Esophagus muscularis mucosa (tissue), 4 donors: ENCODE data around the gene CPNE1. TPM values are rescaled to one million over a fixed set of nuclear protein-coding genes. Genes with fewer than 3 reads are reported as not detected.

ENCODE experiments used
- DNase-seq: peaks from one replicate; pipeline ENCODE4 v3.0.0-alpha.2; 2017; ENCODE audit errors: extremely low spot score
- H3K27ac ChIP-seq, 4 donors: fragments of 200-600 bp; sonication (generic); replicated peaks in 1 of 4; 1 replicate in 3 of 4; 2 replicates in 1 of 4; pipeline ENCODE4 v1.5.1; 2016 to 2019; ENCODE audit warnings: mild to moderate bottlenecking in 1 of 4
- H3K27me3 ChIP-seq, 4 donors: fragments of 200-600 bp; sonication (generic); one replicate each; pipeline versions ENCODE4 v1.5.1 to v1.6.0; 2016 to 2019
- H3K36me3 ChIP-seq, 4 donors: fragments of 200-600 bp; sonication (generic); one replicate each; pipeline ENCODE4 v1.5.1; 2016 to 2019
- H3K4me1 ChIP-seq, 4 donors: fragments of 200-600 bp; sonication (generic); one replicate each; pipeline ENCODE4 v1.5.1; 2016 to 2019
- H3K4me3 ChIP-seq, 4 donors: fragments of 200-600 bp; sonication (generic); 1 replicate in 2 of 4; 2 replicates in 2 of 4; pipeline ENCODE4 v1.5.1; 2016 to 2019; ENCODE audit warnings: mild to moderate bottlenecking in 4 of 4, moderate library complexity in 1 of 4
- H3K9me3 ChIP-seq, 4 donors: fragments of 200-600 bp; sonication (generic); 1 replicate in 3 of 4; 2 replicates in 1 of 4; pipeline ENCODE4 v1.5.1; 2016 to 2019
- CTCF ChIP-seq, 3 experiments: fragments of 200-600 bp in 2 of 3; fragments of 450-650 bp in 1 of 3; sonication (generic) in 2 of 3; IDR thresholded peaks; one replicate each; pipeline ENCODE4 v1.5.1; 2017 to 2019; ENCODE audit warnings: antibody characterized with exemption in 3 of 3, mild to moderate bottlenecking in 2 of 3, moderate library complexity in 1 of 3
- EP300 ChIP-seq: sonication (generic); formaldehyde crosslinking; IDR thresholded peaks from one replicate; pipeline ENCODE4 v1.6.1; 2017; ENCODE audit warnings: antibody characterized with exemption
- POLR2A ChIP-seq: fragments of 450-650 bp; IDR thresholded peaks from one replicate; pipeline ENCODE4 v1.6.1; 2017; ENCODE audit warnings: antibody characterized with exemption, moderate library complexity, mild to moderate bottlenecking, low read depth
- POLR2AphosphoS5 ChIP-seq, 2 donors: sonication (generic); formaldehyde crosslinking; IDR thresholded peaks; one replicate each; pipeline ENCODE4 v1.6.1; 2017; ENCODE audit warnings: antibody characterized with exemption in 2 of 2
- WGBS: methylation state at CpG from one replicate; pipeline ENCODE4 v1.1.5; 2018; 5-methylcytosine and 5-hydroxymethylcytosine counted together
- intact Hi-C: fragments of 100-400 bp; cut with DNase I; formaldehyde crosslinking; loops from one replicate; pipeline ENCODE4 v1.15.1; 2023
- total RNA-seq, 4 donors: library from RNA; depleted of rRNA; stranded (reverse); fragments of >200 nt; gene quantifications; one replicate each; pipeline versions ENCODE4 v1.1.0 to v1.2.1, GENCODE V29; 2016

CPNE1 gene
- total RNA-seq, 4 donors from 2014 or later, result 23.0 to 148 (median 99.9) TPM

GRCh38 chr20:35595901-35596300 lies 68.8 kb downstream of the CPNE1 start:
- no peak overlapping the region for H3K27ac ChIP-seq
- H3K4me1 ChIP-seq, result peaks cover 4 to 9% (median 7%) of the 10 kb centered on the region in 4 donors
- H3K4me3 ChIP-seq, result no peak overlapping the region
- no peaks in the 10 kb centered on the region for H3K9me3 ChIP-seq
- intact Hi-C loops, result no loop called here
- no peaks in the 10 kb centered on the region for H3K36me3 ChIP-seq
- H3K27me3 ChIP-seq, result peaks cover 0 to 37% (median 6%) of the 10 kb centered on the region in 4 donors
- DNase-seq, result no peak
- 78% methylated on average over 7 of the region's 7 CpGs for WGBS
- TF ChIP-seq POLR2AphosphoS5 (IDR thresholded peaks at IDR 0.05) (no peak), POLR2A (no peak), CTCF (IDR thresholded peaks at IDR 0.05) (no peak), EP300 (no peak)

- Histone ChIP-seq H3K4me1 (peaks cover 0 to 4% (median 2%) of the 10 kb centered on the region in 4 donors), H3K27ac (no peak overlapping the region), H3K36me3 (no peaks in the 10 kb centered on the region), H3K9me3 (no peaks in the 10 kb centered on the region), H3K27me3 (peaks cover 0 to 33% (median 4%) of the 10 kb centered on the region in 4 donors), H3K4me3 (no peak overlapping the region)
- intact Hi-C loops, result no loop called here
- no peak for TF ChIP-seq POLR2A
- WGBS, result 89% methylated on average over 17 of the region's 17 CpGs
- no peak for DNase-seq
Observed at GRCh38 chr20:35595456-35595855, 69.2 kb downstream of the CPNE1 start.

- H3K27ac ChIP-seq, result no peak overlapping the region
- intact Hi-C loops, result no loop called here
- no peaks in the 10 kb centered on the region for H3K36me3 ChIP-seq
- H3K4me3 ChIP-seq, result no peak overlapping the region
- no peaks in the 10 kb centered on the region for H3K9me3 ChIP-seq
- no peak for DNase-seq
- 39% methylated on average over 2 of the region's 2 CpGs for WGBS
- H3K27me3 ChIP-seq, result peaks cover 0 to 6% (median 0%) of the 10 kb centered on the region in 4 donors
- H3K4me1 ChIP-seq, result no peaks in the 10 kb centered on the region
- TF ChIP-seq POLR2A, result no peak
- no peak for TF ChIP-seq CTCF (IDR thresholded peaks at IDR 0.05)
- TF ChIP-seq EP300, result no peak
- no peak for TF ChIP-seq POLR2AphosphoS5 (IDR thresholded peaks at IDR 0.05)
Observed at GRCh38 chr20:35592339-35592974, 72.2 kb downstream of the CPNE1 start.

- no peak for DNase-seq
- intact Hi-C loops, result no loop called here
Observed at GRCh38 chr20:35588397-35588796, 76.3 kb downstream of the CPNE1 start.

GRCh38 chr20:35587436-35587835 lies 77.3 kb downstream of the CPNE1 start:
- H3K4me3 ChIP-seq, result no peak overlapping the region
- no peaks in the 10 kb centered on the region for H3K27me3 ChIP-seq
- no peak for TF ChIP-seq POLR2AphosphoS5 (IDR thresholded peaks at IDR 0.05)
- TF ChIP-seq CTCF (IDR thresholded peaks at IDR 0.05), result no peak
- TF ChIP-seq POLR2A, result no peak
- TF ChIP-seq EP300, result no peak
- no peak overlapping the region for H3K27ac ChIP-seq
- DNase-seq, result no peak
- H3K36me3 ChIP-seq, result no peaks in the 10 kb centered on the region
- WGBS, result 88% methylated on average over 2 of the region's 2 CpGs
- intact Hi-C loops, result no loop called here
- H3K4me1 ChIP-seq, result no peaks in the 10 kb centered on the region
- H3K9me3 ChIP-seq, result no peaks in the 10 kb centered on the region

More at GRCh38 chr20:35588397-35588796, 76.3 kb downstream of the CPNE1 start:
- Histone ChIP-seq H3K4me1 (no peaks in the 10 kb centered on the region), H3K4me3 (no peak overlapping the region), H3K27ac (no peak overlapping the region), H3K27me3 (no peaks in the 10 kb centered on the region), H3K36me3 (no peaks in the 10 kb centered on the region), H3K9me3 (no peaks in the 10 kb centered on the region)
- WGBS, result 89% methylated on average over 14 of the region's 14 CpGs
- TF ChIP-seq EP300 (no peak), POLR2AphosphoS5 (IDR thresholded peaks at IDR 0.05) (no peak), POLR2A (no peak), CTCF (IDR thresholded peaks at IDR 0.05) (no peak)
